Hematopoietic multipotent progenitor cell treated with erythropoietin and hydrocortisone succinate and interleukin-3 and kit ligand, for 4 days (in vitro differentiated cells): ENCODE measurements around the gene LIMCH1.
A peak's percentile ranks its signal among the peaks of the same experiment; 100 is the strongest.
"Not testable (repeated sequence)": the region's sequence is repeated elsewhere in the genome, so short reads cannot be mapped to it uniquely, and the experiment has no call there.

ENCODE experiments used
- DNase-seq: peaks from one replicate; pipeline ENCODE4 v3.0.0-alpha.2; 2015

The LIMCH1 gene

GRCh38 chr4:41687971-41688370 lies 150.0 kb downstream of the LIMCH1 start:
- no peak for DNase-seq

DNA sequence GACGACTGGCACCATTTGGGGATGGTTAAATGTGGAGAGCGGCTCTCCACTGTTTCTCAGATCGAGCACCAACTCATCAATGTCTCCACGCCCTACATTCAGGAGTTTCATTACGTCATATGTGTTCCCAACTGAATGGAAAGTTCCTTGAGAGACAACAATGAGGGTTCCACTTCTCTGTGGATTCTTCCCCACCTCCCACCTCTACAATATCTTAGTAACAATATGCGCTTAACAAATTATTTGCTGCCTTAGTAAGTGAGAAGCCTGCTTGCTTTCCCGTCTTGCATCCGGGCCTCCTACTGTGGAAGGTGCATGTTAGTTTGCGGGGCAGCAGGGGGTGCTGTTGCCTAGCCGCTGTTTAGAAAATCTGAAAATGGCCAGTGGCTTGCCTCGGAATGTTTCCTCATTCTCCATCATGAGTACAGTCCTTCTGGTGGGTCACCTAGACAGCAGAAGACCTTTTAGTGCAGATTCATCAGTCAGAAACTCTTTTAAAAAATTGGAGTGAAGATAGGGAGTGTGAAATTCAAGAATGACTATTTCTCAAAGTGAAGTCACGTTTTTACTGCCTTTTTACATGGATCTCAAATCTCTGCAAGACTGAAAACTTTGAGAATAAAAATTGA lies 154.9 kb downstream of the LIMCH1 start:
- DNase-seq = peak; percentile 70

- peak; percentile 55 for DNase-seq
These were observed 155.7 kb downstream of the LIMCH1 start for GRCh38 chr4:41693629-41694028.

DNA sequence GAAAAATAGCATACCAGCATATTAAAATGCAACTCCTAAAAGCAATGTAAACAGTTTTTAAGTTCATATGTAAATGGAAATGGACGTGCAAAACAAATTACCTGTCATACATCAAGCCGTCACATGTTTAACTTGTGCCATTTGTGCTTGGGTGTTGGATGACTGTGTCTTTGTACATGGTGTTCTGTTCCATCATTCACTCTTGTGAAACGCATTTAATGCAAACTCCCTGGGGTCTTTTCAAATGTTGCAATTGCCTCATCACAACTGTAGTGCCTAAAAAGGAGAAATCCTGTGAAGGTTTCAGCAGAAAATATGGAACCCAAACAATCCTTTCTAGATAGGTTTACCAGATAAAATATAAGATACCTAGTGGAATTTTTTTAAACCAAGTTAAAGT lies 158.2 kb downstream of the LIMCH1 start:
- no peak for DNase-seq

DNA sequence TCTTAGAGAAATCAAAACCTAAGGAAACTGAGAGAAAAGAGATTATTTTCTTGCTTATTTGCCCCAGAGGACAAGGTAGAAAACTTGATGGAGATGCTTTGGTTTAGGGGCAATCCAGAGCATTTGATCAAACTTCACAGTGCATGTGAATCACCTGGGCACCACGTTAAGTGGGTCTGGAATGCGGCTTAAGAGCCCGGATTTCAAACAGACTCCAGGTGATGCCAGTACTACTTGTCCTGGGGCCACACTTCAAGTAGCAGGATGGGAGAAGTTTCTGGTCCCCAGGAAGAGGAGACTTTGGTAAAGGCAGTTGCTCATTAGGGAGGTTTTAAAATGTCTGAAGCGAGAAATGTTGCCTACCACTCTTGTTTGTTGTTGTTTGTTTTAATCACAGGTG lies 158.8 kb downstream of the LIMCH1 start:
- no peak for DNase-seq

DNA sequence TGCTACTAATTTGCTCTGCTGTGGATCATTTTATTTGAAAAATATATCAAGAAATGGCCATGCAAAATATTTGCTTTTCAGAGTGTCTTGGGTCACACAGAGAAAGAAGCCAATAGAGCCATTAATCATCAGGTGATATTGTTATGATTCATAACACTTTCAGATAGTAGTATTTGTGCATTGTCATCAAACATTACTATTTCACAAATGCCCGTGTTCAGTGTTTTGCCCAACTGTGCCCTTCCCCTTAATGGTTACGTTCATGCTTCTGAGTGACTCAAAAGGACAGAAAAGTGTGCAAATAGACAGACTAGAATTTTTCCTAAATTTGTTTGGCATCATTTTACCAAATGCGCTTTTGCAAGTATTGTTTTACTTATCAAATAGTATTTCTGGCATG lies 164.0 kb downstream of the LIMCH1 start:
- DNase-seq = no peak

DNA sequence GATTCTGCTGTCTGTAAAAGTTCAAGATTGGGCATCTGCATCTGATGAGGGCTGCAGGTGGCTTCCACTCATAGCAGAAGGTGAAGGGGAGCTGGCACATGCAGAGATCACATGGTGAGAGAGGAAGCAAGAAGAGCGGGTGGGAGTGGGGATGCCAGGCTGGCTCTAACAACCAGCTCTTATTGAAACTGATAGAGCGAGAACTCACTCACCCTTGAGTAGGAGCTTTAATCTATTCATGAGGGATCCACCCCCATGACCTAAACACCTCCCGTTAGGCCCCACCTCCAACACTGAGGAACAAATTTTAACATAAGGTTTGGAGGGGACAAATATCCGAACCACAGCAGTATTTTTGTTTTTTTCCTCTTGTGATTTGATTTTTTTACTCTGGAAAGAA lies 164.8 kb downstream of the LIMCH1 start:
- DNase-seq = no peak

GRCh38 chr4:41703785-41704184 lies 165.8 kb downstream of the LIMCH1 start:
- DNase-seq = no peak

- no peak for DNase-seq
These were observed 172.0 kb downstream of the LIMCH1 start for GRCh38 chr4:41709844-41710481.

GRCh38 chr4:41711654-41712053 lies 173.7 kb downstream of the LIMCH1 start:
- not testable (repeated sequence) for DNase-seq

GRCh38 chr4:41712425-41712824 lies 174.5 kb downstream of the LIMCH1 start:
- no peak for DNase-seq

- no peak for DNase-seq
These were observed 175.8 kb downstream of the LIMCH1 start for GRCh38 chr4:41713768-41714167.

DNA sequence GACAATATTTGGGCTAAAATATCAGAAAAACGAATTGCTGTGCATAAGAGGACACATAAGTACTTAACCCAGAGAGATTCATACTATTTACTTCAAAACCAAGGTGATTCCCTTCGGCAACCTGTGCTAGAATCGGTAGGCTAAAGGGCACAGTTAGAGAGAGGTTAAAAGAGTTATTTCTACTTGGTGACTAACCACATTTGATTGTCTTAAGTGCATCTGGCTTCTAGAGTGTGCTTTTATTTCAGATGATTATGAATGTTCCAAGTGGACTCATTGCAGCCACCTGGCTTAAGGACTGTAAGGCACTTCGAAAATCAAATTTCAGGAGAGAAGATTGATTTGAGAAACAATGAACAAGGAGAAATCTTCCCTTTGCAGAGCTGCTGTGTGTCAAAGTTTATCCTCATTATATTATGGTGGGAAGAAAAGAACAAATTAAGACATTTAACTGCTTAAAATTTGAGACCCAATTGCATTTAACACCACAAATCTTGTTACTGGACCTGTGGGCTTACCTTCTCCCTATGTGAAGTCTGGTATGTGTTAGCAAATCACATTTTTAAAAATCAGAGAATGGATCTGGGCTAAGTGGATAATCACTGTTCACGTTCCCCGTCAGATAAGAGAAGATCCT lies 176.5 kb downstream of the LIMCH1 start:
- DNase-seq = no peak

- DNase-seq = no peak
These were observed 177.2 kb downstream of the LIMCH1 start for GRCh38 chr4:41715155-41715554.

- DNase-seq = no peak
These were observed 180.9 kb downstream of the LIMCH1 start for GRCh38 chr4:41718907-41719306.

DNA sequence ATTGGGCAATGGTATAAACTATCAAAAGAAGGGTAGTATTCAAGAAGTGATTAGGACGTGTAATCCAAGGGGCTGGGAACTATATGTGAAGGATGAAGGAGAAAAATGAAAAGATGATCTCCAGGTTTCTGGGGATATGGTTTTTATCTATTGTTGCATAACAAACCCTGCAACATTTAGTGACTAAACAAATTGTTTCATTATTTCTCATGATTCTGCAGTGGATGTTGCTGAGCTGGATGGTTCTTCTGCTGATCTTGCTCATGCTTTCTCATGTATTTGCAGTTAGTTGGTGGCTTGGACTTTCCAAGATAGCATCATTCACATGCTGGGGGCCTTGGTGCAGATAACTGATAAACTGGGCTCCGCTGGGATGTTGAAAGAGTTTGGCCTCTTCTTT lies 181.5 kb downstream of the LIMCH1 start:
- no peak for DNase-seq

GRCh38 chr4:41722181-41722580 lies 184.2 kb downstream of the LIMCH1 start:
- DNase-seq = no peak

- no peak for DNase-seq
These were observed 185.3 kb downstream of the LIMCH1 start for GRCh38 chr4:41723286-41723685.

- DNase-seq = no peak
These were observed 187.3 kb downstream of the LIMCH1 start for GRCh38 chr4:41725254-41725653.

GRCh38 chr4:41727861-41728572 lies 190.1 kb downstream of the LIMCH1 start:
- no peak for DNase-seq

GRCh38 chr4:41728573-41728913 lies 190.6 kb downstream of the LIMCH1 start:
- no peak for DNase-seq

GRCh38 chr4:41731569-41732126 lies 193.7 kb downstream of the LIMCH1 start:
- no peak for DNase-seq

GRCh38 chr4:41734371-41734770 lies 196.4 kb downstream of the LIMCH1 start:
- no peak for DNase-seq

DNA sequence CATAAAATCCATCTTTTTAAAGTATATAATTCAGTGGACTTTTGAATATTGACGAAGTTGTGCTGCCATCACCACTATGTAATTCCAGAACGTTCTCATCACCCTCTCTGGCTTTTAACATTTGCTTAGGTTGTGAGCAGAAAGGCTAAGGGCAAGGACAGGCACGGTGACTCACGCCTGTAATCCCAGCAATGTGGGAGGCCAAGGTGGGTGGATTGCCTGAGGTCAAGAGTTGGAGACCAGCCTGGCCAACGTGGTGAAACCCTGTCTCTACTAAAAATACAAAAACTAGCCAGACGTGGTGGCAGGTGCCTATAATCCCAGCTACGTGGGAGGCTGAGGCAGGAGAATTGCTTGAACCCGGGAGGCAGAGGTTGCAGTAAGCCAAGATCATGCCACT lies 199.5 kb downstream of the LIMCH1 start:
- not testable (repeated sequence) for DNase-seq
